Uterus (tissue), 2 donors: ENCODE data around the gene GFAP.

Experiments used
- POLR2A ChIP-seq, 2 donors: fragments of 450-650 bp; IDR thresholded peaks; one replicate each; pipeline ENCODE4 v1.6.1; 2016; ENCODE audit warnings: antibody characterized with exemption in 2 of 2, mild to moderate bottlenecking in 1 of 2, moderate library complexity in 1 of 2
- TF ChIP-seq, protein P1 (sequence below), 4 experiments: fragments of 200-600 bp in 2 of 4; fragments of 450-650 bp in 2 of 4; sonication (generic) in 2 of 4; IDR thresholded peaks; one replicate each; pipeline ENCODE4 v1.5.1; 2016 to 2019; ENCODE audit warnings: antibody characterized with exemption in 4 of 4, mild to moderate bottlenecking in 2 of 4, moderate library complexity in 1 of 4

DNA sequence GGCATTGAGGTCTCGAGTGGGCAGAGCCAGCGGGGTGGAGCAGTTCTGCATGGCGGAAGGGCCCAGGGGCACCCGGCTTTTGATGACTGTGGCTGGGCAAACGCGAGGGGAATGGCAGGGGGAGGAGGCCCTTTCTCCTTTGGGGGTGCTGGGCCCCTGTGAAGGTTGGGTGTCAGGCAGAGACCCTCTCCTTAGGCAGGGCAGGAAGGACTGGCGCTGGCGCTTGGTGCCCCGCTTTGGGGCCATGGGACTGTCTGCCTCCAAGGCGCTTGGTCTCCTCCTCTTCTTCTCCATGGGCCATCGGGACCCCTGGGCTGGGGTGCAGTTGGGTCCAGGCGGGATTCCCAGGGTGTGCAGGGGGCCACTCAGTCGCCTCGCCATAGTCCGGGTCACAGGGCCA is 12.8 kb upstream of the GFAP start:
- TF ChIP-seq, protein P1, sequence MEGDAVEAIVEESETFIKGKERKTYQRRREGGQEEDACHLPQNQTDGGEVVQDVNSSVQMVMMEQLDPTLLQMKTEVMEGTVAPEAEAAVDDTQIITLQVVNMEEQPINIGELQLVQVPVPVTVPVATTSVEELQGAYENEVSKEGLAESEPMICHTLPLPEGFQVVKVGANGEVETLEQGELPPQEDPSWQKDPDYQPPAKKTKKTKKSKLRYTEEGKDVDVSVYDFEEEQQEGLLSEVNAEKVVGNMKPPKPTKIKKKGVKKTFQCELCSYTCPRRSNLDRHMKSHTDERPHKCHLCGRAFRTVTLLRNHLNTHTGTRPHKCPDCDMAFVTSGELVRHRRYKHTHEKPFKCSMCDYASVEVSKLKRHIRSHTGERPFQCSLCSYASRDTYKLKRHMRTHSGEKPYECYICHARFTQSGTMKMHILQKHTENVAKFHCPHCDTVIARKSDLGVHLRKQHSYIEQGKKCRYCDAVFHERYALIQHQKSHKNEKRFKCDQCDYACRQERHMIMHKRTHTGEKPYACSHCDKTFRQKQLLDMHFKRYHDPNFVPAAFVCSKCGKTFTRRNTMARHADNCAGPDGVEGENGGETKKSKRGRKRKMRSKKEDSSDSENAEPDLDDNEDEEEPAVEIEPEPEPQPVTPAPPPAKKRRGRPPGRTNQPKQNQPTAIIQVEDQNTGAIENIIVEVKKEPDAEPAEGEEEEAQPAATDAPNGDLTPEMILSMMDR (IDR thresholded peaks at IDR 0.05), result no peak
- TF ChIP-seq POLR2A (IDR thresholded peaks at IDR 0.05), result no peak
